ENCODE data around the gene PPP1R12A. TPM values are rescaled to one million over a fixed set of nuclear protein-coding genes. Genes with fewer than 3 reads are reported as not detected.

PPP1R12A gene
- total and polyA plus RNA-seq, 9 of the 15 experiments (the other 6 are each of a cell fraction or from before 2014, with no cell fraction given) = 26.4 to 119 (median 53.3) TPM

DNA sequence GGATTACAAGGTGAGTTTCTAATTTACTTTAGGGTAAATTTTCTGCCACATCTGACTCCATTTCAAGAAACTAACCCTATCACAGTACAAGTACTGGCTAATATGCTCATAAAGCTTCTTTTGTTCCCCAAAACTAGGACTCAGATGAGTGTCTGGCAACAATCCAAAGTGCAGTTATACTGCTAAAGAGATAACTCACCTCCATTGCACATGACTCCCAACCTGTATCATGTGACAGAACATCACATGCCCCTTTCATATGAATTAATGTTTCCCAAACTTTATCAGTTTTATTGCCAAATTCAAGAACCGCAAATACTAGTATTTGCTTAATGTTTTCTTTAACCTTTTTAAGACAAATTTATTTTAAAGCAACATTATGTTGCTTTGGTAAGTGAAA lies 3.9 kb upstream of the PPP1R12A start (continued):
- TF ChIP-seq, protein P1, sequence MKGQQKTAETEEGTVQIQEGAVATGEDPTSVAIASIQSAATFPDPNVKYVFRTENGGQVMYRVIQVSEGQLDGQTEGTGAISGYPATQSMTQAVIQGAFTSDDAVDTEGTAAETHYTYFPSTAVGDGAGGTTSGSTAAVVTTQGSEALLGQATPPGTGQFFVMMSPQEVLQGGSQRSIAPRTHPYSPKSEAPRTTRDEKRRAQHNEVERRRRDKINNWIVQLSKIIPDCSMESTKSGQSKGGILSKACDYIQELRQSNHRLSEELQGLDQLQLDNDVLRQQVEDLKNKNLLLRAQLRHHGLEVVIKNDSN (CRISPR knock-in tag; IDR thresholded peaks at IDR 0.05) = peak; percentile 55; the same call in 1 of the 2 replicates
- peak; percentile 89 for TF ChIP-seq RAD51 (IDR thresholded peaks at IDR 0.05; ENCODE audit: borderline replicate concordance, low read depth)
- TF ChIP-seq MITF (IDR thresholded peaks at IDR 0.05) = 0 out of 2 replicates have a peak, but pooled peaks have one; percentile 52
- no peak for TF ChIP-seq MXD1 (CRISPR knock-in tag; IDR thresholded peaks at IDR 0.05; ENCODE audit: borderline replicate concordance, poor library complexity, severe bottlenecking)
- no peak for TF ChIP-seq ELF1 (tag; IDR thresholded peaks at IDR 0.05)
- peak; percentile 77 for TF ChIP-seq BHLHE40 (IDR thresholded peaks at IDR 0.05; ENCODE audit: low read length)

GRCh38 chr12:79936670-79937069 lies 1.8 kb upstream of the PPP1R12A start:
- ATAC-seq (no peak), FAIRE-seq (no peak), DNase-seq (ENCODE audit: extremely low read depth in 1 of 4, low spot score in 3 of 4) (peak in 1 of 4 experiments; percentile 42)
- H3K9ac ChIP-seq (ENCODE audit: insufficient read depth in 1 of 2, low read depth in 2 of 2, low read length in 2 of 2) = peak overlapping the region in 1 of 2 experiments; percentile 98; a peak in 2 of 4 replicates
- H3K27me3 ChIP-seq (ENCODE audit: control insufficient read depth in 2 of 2, insufficient read depth in 2 of 2, low read length in 2 of 2) = no peaks in the 10 kb centered on the region
- no peaks in the 10 kb centered on the region for H3K9me1 ChIP-seq (ENCODE audit: control insufficient read depth, insufficient read depth, low read length)
- no peaks in the 10 kb centered on the region; the same call in 2 of the 3 replicates for H3K36me3 ChIP-seq (ENCODE audit: control insufficient read depth, insufficient read depth, low read length)
- WGBS (ENCODE audit: insufficient coverage, low coverage, missing lambda C conversion rate) = 0% methylated on average over 1 of the region's 1 CpG
- H3K4me1 ChIP-seq (replicated peaks in 1 of 2; ENCODE audit: control insufficient read depth in 2 of 2, insufficient read depth in 2 of 2, low read length in 2 of 2) = peaks cover 3 to 11% of the 10 kb centered on the region in 2 experiments; a peak in 3 of 5 replicates
- no TSS peak for BruUV-seq (replicated peaks)
- peak overlapping the region; percentile 97 for H3K27ac ChIP-seq (ENCODE audit: extremely low read depth, low read depth, low read length)
- ChIA-PET CTCF (ENCODE audit: low intra/inter-chr PET ratio) (no interaction called here), POLR2A (interaction anchor here (0.8 to 1.1 kb wide), 2 partner anchors 26 to 155 kb away, joined by 3 read pairs; no protein-coding TSS in a partner anchor)
- H3K4me3 ChIP-seq = peak overlapping the region; percentile 91
- no peak overlapping the region for H2AFZ ChIP-seq (ENCODE audit: low read depth, low read length)
- H3K4me2 ChIP-seq (ENCODE audit: insufficient read depth, low read length) = peak overlapping the region; percentile 95
- intact Hi-C loops (cut with micrococcal nuclease) = loop anchor here (10.0 kb wide), 1 partner anchor 152 kb away; no protein-coding TSS in a partner anchor
- no peaks in the 10 kb centered on the region for H4K20me1 ChIP-seq (replicated peaks; ENCODE audit: control insufficient read depth, insufficient read depth, low read length)
- H3K79me2 ChIP-seq (ENCODE audit: control insufficient read depth, insufficient read depth, low read length) = peaks cover 56% of the 10 kb centered on the region
- in situ Hi-C loops (cut with MboI) = no loop called here
- H3K9me3 ChIP-seq (replicated peaks; ENCODE audit: control insufficient read depth, insufficient read depth, low read depth, low read length) = no peaks in the 10 kb centered on the region
- TF ChIP-seq SMAD2 (IDR thresholded peaks at IDR 0.05; ENCODE audit: low read depth, low read length) = no peak
- TF ChIP-seq SAFB2 (IDR thresholded peaks at IDR 0.05; ENCODE audit: borderline replicate concordance, low read depth, low read length, severe bottlenecking) = no peak
- TF ChIP-seq ZNF224 (CRISPR knock-in tag; IDR thresholded peaks at IDR 0.05) = no peak
- no peak for TF ChIP-seq NFATC3 (IDR thresholded peaks at IDR 0.05)
- no peak for TF ChIP-seq E2F4 (CRISPR knock-in tag; IDR thresholded peaks at IDR 0.05; ENCODE audit: low read depth)
- TF ChIP-seq, protein P2, sequence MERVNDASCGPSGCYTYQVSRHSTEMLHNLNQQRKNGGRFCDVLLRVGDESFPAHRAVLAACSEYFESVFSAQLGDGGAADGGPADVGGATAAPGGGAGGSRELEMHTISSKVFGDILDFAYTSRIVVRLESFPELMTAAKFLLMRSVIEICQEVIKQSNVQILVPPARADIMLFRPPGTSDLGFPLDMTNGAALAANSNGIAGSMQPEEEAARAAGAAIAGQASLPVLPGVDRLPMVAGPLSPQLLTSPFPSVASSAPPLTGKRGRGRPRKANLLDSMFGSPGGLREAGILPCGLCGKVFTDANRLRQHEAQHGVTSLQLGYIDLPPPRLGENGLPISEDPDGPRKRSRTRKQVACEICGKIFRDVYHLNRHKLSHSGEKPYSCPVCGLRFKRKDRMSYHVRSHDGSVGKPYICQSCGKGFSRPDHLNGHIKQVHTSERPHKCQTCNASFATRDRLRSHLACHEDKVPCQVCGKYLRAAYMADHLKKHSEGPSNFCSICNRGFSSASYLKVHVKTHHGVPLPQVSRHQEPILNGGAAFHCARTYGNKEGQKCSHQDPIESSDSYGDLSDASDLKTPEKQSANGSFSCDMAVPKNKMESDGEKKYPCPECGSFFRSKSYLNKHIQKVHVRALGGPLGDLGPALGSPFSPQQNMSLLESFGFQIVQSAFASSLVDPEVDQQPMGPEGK (CRISPR knock-in tag; IDR thresholded peaks at IDR 0.05; ENCODE audit: borderline replicate concordance) = no peak
- no peak for TF ChIP-seq POLR3G (IDR thresholded peaks at IDR 0.05; ENCODE audit: extremely low read depth, insufficient read length, insufficient replicate concordance)

Measured in K562 (cell line).